GM12892 (cell line): Measurements from ENCODE around the gene SPACDR.

Source experiments
- POLR2A ChIP-seq: IDR thresholded peaks from 2 replicates; pipeline ENCODE4 v1.6.1; 2011; ENCODE audit warnings: low read depth, low read length, control low read depth
- POLR2AphosphoS5 ChIP-seq: IDR thresholded peaks from 2 replicates; pipeline ENCODE4 v1.6.1; 2011; ENCODE audit warnings: low read depth, low read length, control low read depth

GRCh38 chr7:100469227-100470044, 5.4 kb upstream of the SPACDR start:
- TF ChIP-seq POLR2A (no peak), POLR2AphosphoS5 (no peak)
